Gastrocnemius medialis (tissue), 4 donors: ENCODE measurements around the gene IBSP.

Experiments used
- CTCF ChIP-seq, 5 experiments: fragments of 450-650 bp in 3 of 5; fragments of 200-600 bp in 2 of 5; sonication (generic) in 2 of 5; IDR thresholded peaks in 4 of 5; conservative IDR thresholded peaks in 1 of 5; 1 replicate in 4 of 5; 2 replicates in 1 of 5; pipeline ENCODE4 v1.5.1; 2016 to 2019; ENCODE audit warnings: antibody characterized with exemption in 5 of 5, mild to moderate bottlenecking in 3 of 5, moderate library complexity in 3 of 5
- POLR2A ChIP-seq, 2 donors: fragments of 450-650 bp; IDR thresholded peaks; one replicate each; pipeline ENCODE4 v1.6.1; 2017; ENCODE audit warnings: antibody characterized with exemption in 2 of 2, mild to moderate bottlenecking in 2 of 2, moderate library complexity in 2 of 2

GRCh38 chr4:87785731-87786509, 13.4 kb upstream of the IBSP start:
- TF ChIP-seq CTCF (IDR thresholded peaks at IDR 0.05 in 4 of 5, conservative IDR thresholded peaks at IDR 0.05 in 1 of 5) (no peak), POLR2A (IDR thresholded peaks at IDR 0.05) (no peak)
